ENCODE results near the gene NRGN. TPM values are rescaled to one million over a fixed set of nuclear protein-coding genes. Genes with fewer than 3 reads are reported as not detected.
A peak's percentile ranks its signal among the peaks of the same experiment; 100 is the strongest.

Gene NRGN
- total RNA-seq, 1 experiment from 2014 or later: 9.4 TPM

DNA sequence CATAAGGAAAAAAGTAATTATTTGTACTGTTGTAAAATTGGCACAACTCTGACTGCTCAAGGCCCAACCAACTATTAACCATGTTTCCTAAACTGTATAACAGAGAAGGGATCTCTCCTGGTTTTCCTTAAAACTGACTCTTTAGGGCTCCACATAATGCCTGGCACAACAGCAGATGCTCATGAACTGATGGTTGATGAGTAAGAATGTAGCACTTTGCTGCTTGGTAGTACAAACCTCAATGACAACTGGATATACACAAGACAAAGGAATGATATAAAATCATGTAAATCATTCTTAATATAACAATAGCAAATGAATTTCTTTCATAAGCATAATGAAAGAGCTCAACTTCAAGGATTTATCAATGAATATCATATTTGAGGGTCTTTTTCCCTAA lies 48.8 kb downstream of the NRGN start:
- no peak for DNase-seq (ENCODE audit: low spot score)

DNA sequence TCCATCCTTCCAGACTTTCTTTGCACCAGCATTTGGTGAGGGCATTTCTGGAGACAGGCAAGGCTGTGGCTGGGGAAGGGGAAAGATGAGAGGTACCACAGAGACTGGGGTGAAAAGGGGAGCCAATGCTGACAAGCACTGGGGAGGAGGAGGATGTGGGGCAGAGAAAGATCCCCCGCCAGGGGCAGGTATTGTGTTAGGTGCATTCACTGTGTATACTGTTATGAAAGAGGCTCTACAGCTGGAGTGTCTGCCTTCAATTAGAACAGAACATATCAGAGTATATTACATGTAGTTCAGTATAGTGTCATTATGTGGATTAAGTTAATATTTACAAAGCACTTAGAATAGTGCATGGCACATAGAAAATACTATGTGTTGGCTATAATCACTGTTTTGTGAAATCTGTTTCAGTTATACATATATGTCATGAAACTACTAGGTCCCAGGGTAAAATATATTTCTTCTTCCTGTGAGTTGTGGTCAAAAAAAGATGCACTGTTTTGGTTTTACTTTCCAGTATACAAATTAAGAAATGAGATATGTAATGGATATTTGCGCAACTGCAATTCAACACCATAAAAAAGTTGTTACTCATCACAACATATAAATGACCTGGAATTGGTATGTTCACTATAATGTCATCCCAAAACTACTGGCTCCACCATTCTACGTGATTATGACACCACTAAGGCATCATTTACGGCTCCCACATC lies 52.0 kb downstream of the NRGN start:
- DNase-seq (ENCODE audit: low spot score): no peak

DNA sequence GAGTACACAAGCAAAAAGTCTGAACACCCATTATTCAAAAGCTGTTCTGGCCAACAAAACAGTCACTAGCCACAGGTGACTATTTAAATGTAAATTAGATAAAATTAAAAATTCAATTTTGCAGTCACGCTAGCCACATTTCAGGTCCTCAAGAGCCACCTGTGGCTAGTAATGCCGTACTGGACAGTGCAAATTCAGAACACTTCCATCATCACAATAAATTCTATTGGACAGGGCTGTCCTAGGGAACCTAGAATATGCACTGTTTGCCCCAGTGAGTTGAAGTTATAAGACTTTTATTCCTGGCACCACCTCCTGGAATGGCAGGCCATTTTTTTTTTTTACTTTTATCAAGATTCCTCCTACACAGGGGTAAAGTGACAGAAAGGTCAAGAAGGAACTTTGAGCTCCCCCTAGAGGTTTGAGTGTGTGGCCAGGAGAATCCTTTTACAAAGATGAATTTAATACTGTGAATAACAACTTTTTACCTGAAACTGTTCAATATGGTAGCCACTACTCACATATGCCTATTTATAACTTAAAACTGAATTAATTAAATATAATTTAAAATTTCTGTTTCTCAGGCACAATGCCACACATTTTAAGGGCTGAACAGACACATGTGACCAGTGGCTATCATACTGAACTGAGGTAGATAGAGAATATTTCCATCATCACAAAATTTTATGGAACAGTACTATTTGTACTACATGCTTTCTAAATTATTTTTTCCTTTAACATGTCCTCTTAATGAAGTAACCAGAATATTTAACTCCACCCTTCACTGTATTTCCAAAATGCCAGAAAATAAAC lies 53.9 kb downstream of the NRGN start:
- peak; percentile 53 for DNase-seq (ENCODE audit: low spot score)

DNA sequence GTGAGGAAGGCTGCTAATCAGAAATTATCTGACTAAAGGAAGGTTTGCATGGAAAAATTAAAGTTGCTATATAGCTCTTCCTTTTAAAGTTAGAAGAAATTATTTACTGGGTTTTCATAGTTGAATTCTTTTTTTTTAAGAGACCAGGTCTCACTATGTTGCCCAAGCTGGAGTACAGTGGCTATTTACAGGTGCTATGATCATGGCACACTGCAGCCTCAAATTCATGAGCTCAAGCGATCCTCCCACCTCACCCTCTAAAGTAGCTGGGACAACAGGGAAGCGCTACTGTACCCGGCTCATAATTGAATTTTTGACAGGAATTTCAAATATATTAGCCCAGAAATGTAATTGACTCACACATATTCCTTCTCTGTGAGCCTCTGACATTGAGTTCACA lies 56.6 kb downstream of the NRGN start:
- DNase-seq (ENCODE audit: low spot score): no peak

Other genes with a start within 250 kb of the NRGN start
- gene OR8B12, start 196.3 kb upstream of the NRGN start, total RNA-seq (2014; rRNA removed; shearing (Covaris generic)): not detected in 2 replicates
- gene OR8A1, start 169.9 kb upstream of the NRGN start, total RNA-seq (2014; rRNA removed; shearing (Covaris generic)): not detected in 2 replicates
- not detected in 2 replicates for gene PANX3, start 128.5 kb upstream of the NRGN start, total RNA-seq (2014; rRNA removed; shearing (Covaris generic))
- 22.8 and 24.8 TPM in 2 replicates for gene TBRG1, start 117.1 kb upstream of the NRGN start, total RNA-seq (2014; rRNA removed; shearing (Covaris generic))
- gene SIAE, start 66.2 kb upstream of the NRGN start, total RNA-seq (2014; rRNA removed; shearing (Covaris generic)): 18.7 and 22.8 TPM in 2 replicates
- gene SPA17, start 66.0 kb upstream of the NRGN start, total RNA-seq (2014; rRNA removed; shearing (Covaris generic)): 18.6 and 22.4 TPM in 2 replicates
- not detected in 2 replicates for gene VSIG2, start 12.3 kb downstream of the NRGN start, total RNA-seq (2014; rRNA removed; shearing (Covaris generic))
- gene ESAM, start 22.3 kb downstream of the NRGN start, total RNA-seq (2014; rRNA removed; shearing (Covaris generic)): 0.33 TPM in 1 of 2 replicates, not detected in the other
- gene MSANTD2, start 60.5 kb downstream of the NRGN start, total RNA-seq (2014; rRNA removed; shearing (Covaris generic)): 10.7 and 13.2 TPM in 2 replicates
- 8.9 and 9.4 TPM in 2 replicates for gene ROBO3, start 125.5 kb downstream of the NRGN start, total RNA-seq (2014; rRNA removed; shearing (Covaris generic))
- gene ROBO4, start 157.9 kb downstream of the NRGN start, total RNA-seq (2014; rRNA removed; shearing (Covaris generic)): 0.06 TPM in 1 of 2 replicates, not detected in the other
- gene HEPN1, start 179.3 kb downstream of the NRGN start, total RNA-seq (2014; rRNA removed; shearing (Covaris generic)): not detected in 2 replicates
- not detected in 2 replicates for gene HEPACAM, start 196.1 kb downstream of the NRGN start, total RNA-seq (2014; rRNA removed; shearing (Covaris generic))
- 3.2 and 4.3 TPM in 2 replicates for gene CCDC15, start 214.3 kb downstream of the NRGN start, total RNA-seq (2014; rRNA removed; shearing (Covaris generic))